Coronary artery (tissue), 2 donors: ENCODE measurements around the gene THG1L.

ENCODE experiments used
- DNase-seq: peaks from one replicate; pipeline ENCODE4 v3.0.0-alpha.2; 2017; ENCODE audit warnings: low spot score
- H3K27ac ChIP-seq, 2 donors: fragments of 200-600 bp; sonication (generic); one replicate each; pipeline ENCODE4 v1.5.1; 2016 to 2019
- H3K4me3 ChIP-seq: fragments of 200-600 bp; sonication (generic); 2 replicates; pipeline ENCODE4 v1.5.1; 2016; ENCODE audit warnings: mild to moderate bottlenecking, moderate library complexity
- TF ChIP-seq, protein P1 (sequence below): fragments of 200-600 bp; sonication (generic); IDR thresholded peaks from one replicate; pipeline ENCODE4 v1.5.1; 2019; ENCODE audit warnings: antibody characterized with exemption

The THG1L gene

DNA sequence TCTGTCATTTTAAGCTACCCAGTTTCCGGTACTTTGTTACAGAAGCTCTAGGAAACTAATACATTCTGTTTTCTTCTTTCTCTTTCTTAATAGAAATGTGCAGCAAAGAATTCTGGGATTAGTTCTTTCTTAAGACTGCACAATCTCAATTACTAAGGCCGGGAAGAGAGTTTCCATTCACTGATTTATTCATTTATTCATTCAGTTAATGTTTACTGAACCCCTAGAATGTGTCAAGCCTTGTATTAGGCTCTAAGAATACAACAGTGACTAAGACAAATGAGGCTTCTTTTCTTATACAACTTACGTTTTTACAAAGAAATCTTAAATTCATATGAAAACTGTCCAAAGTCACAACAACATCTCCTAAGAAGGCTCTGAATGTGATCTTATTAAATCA, 27.5 kb upstream of the THG1L start:
- TF ChIP-seq, protein P1, sequence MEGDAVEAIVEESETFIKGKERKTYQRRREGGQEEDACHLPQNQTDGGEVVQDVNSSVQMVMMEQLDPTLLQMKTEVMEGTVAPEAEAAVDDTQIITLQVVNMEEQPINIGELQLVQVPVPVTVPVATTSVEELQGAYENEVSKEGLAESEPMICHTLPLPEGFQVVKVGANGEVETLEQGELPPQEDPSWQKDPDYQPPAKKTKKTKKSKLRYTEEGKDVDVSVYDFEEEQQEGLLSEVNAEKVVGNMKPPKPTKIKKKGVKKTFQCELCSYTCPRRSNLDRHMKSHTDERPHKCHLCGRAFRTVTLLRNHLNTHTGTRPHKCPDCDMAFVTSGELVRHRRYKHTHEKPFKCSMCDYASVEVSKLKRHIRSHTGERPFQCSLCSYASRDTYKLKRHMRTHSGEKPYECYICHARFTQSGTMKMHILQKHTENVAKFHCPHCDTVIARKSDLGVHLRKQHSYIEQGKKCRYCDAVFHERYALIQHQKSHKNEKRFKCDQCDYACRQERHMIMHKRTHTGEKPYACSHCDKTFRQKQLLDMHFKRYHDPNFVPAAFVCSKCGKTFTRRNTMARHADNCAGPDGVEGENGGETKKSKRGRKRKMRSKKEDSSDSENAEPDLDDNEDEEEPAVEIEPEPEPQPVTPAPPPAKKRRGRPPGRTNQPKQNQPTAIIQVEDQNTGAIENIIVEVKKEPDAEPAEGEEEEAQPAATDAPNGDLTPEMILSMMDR: no peak
- Histone ChIP-seq H3K27ac (no peak overlapping the region), H3K4me3 (no peak overlapping the region)
- no peak for DNase-seq

DNA sequence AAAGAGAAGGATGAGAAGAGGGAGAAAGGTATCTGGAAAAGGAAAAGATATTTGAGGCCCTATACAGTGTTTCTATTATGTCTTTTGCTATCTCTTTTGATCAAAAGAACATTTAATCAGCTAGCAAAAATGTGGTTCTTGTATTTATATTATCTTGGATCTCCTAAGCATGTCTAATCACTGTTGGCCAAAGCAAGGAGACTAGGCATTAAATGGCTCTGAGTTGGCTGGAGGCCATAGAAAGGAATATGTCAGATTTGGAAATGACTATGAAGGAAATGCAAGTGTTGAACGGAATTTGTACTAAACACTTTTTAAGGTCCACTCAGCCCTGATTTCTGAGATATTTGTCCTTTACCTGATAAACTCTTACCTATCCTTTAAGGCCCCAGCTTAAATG, 22.4 kb upstream of the THG1L start:
- no peak overlapping the region for H3K4me3 ChIP-seq
- TF ChIP-seq, protein P1: no peak
- H3K27ac ChIP-seq: no peak overlapping the region
- no peak for DNase-seq

DNA sequence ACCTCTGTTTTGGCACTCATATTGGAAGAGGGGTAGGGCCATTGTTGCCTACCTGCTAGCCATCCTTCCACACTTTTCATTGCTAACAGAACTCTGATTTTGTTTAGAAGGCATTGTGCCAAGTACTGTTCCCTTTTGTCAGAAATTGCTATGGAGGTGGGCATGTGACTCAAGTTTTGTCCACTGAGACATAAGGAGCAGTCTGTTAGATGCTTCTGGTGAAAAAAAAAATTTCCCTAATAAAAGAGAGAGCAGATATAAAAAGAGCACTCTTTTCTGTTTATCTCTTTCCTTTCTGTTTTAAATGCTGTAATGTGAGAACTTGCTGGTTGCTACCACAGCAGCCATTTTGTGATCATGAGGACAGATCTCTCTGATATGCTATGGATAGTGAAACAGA, 21.9 kb upstream of the THG1L start:
- no peak overlapping the region for H3K27ac ChIP-seq
- DNase-seq: no peak
- TF ChIP-seq, protein P1: no peak
- no peak overlapping the region for H3K4me3 ChIP-seq

DNA sequence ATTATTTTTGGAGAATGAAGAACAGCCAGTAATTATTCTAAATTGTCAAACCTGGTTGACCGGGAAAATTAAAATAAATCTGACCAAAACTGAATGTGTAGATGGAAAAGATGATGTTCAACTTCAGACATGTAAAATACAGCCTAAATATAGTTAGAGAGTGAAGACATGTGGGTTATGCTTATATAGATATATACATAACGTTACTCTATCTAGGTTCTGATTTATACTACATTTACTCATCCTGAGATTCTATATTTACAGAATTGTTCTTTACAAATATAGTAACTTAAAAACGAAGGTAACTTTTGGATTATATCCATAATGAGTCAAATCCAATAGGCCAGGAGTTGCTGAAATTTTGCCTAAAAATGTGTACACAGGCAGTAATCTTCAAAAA, 20.8 kb upstream of the THG1L start:
- Histone ChIP-seq H3K27ac (no peak overlapping the region), H3K4me3 (no peak overlapping the region)
- TF ChIP-seq, protein P1: no peak
- DNase-seq: no peak

DNA sequence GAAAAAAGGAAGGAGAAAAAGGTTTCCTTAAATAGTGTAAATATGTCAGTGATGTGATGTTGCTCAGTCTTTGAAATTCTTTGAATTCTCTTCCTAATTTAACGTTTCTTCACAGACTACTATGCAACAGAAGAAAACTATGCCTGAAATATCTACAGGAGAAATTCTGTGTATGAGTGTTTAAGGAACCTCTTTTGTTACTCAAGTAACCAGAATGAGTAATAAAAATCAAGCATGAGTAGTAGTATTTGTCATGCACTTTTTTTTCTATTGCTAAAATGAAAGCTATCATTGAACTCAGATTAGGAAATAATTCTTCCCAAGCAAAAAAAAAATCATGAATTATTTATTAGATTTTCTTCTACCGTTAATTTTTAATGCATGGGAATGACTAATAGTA, 20.3 kb upstream of the THG1L start:
- no peak for DNase-seq
- TF ChIP-seq, protein P1: no peak
- Histone ChIP-seq H3K27ac (peak overlapping the region in 1 of 2 donors; percentile 64), H3K4me3 (peak overlapping the region; percentile 29)

DNA sequence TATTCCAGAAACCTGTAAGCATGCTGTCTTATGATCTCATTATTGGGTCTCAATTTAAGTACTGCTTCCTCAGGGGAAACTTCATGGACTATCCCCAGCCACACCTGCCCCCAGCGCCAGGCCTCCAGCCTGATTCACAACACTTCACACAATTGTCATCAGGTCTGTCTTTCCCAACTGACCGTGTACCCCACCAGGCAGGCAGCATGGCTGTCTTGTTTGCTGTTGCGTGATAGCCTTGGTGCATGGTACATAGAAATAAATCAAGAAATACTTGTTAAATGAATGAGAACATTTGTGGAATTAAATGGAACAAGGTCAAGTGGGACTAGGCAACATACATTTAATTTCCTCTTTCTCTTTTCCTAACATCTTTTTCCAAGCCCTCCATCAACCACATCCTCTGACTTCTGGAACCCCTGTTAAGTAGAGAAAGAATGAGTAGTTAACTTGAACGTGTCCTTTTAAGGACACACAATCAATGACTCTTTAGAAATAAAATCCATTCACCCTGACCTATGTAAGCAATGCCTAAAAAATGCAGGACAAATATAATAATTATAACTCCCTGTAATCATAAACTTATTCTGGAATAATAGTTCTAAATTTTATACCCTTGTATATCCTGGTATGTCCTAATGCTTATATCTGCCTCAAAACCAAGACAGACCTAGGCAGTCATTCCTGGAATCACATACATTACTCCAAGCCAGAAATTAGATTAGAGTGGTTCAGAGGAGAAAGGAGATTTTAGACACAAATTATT, 17.2 kb upstream of the THG1L start:
- no peak overlapping the region for H3K4me3 ChIP-seq
- H3K27ac ChIP-seq: no peak overlapping the region
- DNase-seq: no peak
- TF ChIP-seq, protein P1: no peak

DNA sequence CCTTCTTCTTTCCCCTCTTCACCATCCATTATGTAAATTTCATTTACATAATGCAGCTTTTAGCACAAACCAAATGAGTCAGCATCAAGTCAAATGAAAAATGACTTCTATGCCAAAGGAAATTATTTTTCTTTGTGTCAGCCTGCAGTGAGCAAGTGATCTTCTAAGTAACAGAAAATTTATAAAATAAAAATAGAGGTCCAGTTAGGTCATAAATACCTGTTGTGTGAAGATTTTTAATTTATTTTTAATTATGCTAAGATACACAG, 16.7 kb upstream of the THG1L start:
- DNase-seq: no peak
- no peak overlapping the region for H3K4me3 ChIP-seq
- H3K27ac ChIP-seq: no peak overlapping the region
- TF ChIP-seq, protein P1: no peak
